Motor neuron (in vitro differentiated cells): ENCODE data around the gene KCND3. TPM values are rescaled to one million over a fixed set of nuclear protein-coding genes. Genes with fewer than 3 reads are reported as not detected.
"Not testable (repeated sequence)": the region's sequence is repeated elsewhere in the genome, so short reads cannot be mapped to it uniquely, and the experiment has no call there.

ENCODE experiments used
- ATAC-seq, 8 experiments: fragments of 200-7000 bp; cut with Tn5 transposase; replicated peaks in 6 of 8; 2 replicates each; pipeline ENCODE4 v1.8.0; 2021; ENCODE audit warnings: mild to moderate bottlenecking in 8 of 8, moderate library complexity in 8 of 8
- H3K27ac ChIP-seq, 2 donors: fragments of 250-450 bp; sonication (Bioruptor Pico); 2 replicates each; pipeline ENCODE4 v1.9.0; 2021; ENCODE audit warnings: antibody characterized with exemption in 2 of 2, mild to moderate bottlenecking in 2 of 2, moderate library complexity in 1 of 2
- H3K4me1 ChIP-seq, 2 donors: fragments of 250-450 bp; sonication (Bioruptor Pico); replicated peaks in 1 of 2; 2 replicates each; pipeline ENCODE4 v1.6.1; 2021; ENCODE audit warnings: antibody characterized with exemption in 2 of 2, mild to moderate bottlenecking in 2 of 2, moderate library complexity in 1 of 2
- H3K4me3 ChIP-seq, 5 donors: fragments of 250-450 bp; sonication (Bioruptor Pico); 2 replicates each; pipeline ENCODE4 v1.9.0; 2021; ENCODE audit warnings: antibody characterized with exemption in 5 of 5, mild to moderate bottlenecking in 5 of 5, moderate library complexity in 4 of 5
- WGBS, 10 experiments: fragments of 450-650 bp; shearing (Covaris generic); methylation state at CpG; one replicate each; pipeline ENCODE4 v1.0.0; 2022; 5-methylcytosine and 5-hydroxymethylcytosine counted together
- in situ Hi-C, 9 experiments: fragments of 400-800 bp; cut with MboI; loops; one replicate each; pipeline ENCODE4 v1.15.0; 2021; ENCODE audit warnings: low sequenced_read_pairs in 9 of 9, low pct_unique_long_range_greater_than_20kb in 2 of 9; ENCODE audit not compliant: unreplicated experiment in 9 of 9
- total RNA-seq, 8 experiments: library from RNA; unstranded; fragments of 300-600 nt; gene quantifications; 2 replicates each; pipeline versions ENCODE4 v1.2.3 to v1.2.4, GENCODE V29; 2022

Gene KCND3
- total RNA-seq, 8 experiments from 2014 or later = 1.3 to 31.5 (median 2.6) TPM

GRCh38 chr1:111746614-111746999 lies 242.9 kb downstream of the KCND3 start:
- no peak for ATAC-seq
- in situ Hi-C loops = loop anchor here in 2 of 9 experiments (25.0 kb wide), 2 partner anchors 234 to 259 kb away; partner anchors contain the start of genes ADORA3 (in 1 of the 2) and TMIGD3 (in 1 of the 2)
- H3K4me3 ChIP-seq = no peak overlapping the region
- no peak overlapping the region for H3K27ac ChIP-seq
- 20 to 100% (median 89%) methylated on average over 1 to 2 of the region's 2 CpGs; no CpG with 5 or more reads in 4 of the 10 experiments for WGBS, 10 experiments
- peaks cover 35 to 36% of the 10 kb centered on the region in 2 donors for H3K4me1 ChIP-seq

DNA sequence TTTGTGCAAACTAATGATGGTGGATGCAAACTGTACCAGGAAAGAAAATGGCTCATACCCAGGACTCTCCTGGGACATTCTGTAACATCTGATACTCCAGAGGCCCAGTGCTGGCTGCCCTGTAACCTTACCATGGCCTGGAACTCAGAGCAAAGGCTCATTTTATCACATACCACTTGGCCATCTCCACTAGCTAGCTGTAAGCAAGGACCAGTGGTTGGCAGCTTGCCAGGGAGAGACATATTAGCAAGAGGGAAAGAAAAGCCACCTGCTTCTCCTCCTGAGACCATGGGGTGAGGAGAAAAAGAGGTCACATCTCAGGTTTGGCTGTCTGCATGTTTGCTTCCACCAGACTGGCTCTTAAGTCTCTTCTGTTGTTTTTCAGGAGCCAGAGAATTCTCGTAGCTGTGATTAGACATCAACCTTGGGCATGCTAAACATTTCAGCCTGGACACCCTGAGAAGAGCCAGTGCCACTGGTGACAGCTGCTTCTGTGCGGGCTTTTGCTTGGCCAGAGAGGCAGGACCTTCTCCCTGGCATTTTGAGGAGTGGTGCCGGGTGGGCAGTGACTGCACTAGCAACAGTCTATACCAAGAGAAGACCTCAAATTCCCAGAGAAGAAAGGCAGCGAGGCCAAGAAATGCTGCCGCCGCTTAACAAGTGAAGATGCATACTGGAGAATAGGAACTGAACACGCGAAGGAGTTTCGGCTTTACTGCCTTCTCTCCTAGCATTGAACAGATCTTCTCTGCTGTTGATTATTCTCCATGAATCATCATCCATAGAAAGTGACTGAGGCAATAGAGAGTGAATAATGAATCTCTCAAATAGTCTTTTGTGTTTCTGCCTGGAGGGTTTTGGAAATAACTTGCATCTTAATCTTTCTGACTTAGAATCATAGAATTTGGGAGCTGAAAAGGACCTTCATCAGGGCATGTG lies 243.5 kb downstream of the KCND3 start:
- peak in 1 of 8 experiments; percentile 49 for ATAC-seq
- in situ Hi-C loops = loop anchor here in 2 of 9 experiments (25.0 kb wide), 2 partner anchors 234 to 259 kb away; partner anchors contain the start of genes ADORA3 (in 1 of the 2) and TMIGD3 (in 1 of the 2)
- Histone ChIP-seq H3K4me1 (peaks cover 35 to 41% of the 10 kb centered on the region in 2 donors), H3K27ac (no peak overlapping the region), H3K4me3 (no peak overlapping the region)
- 74 to 90% (median 84%) methylated on average over 2 to 9 of the region's 9 CpGs; no CpG with 5 or more reads in 1 of the 10 experiments for WGBS, 10 experiments

DNA sequence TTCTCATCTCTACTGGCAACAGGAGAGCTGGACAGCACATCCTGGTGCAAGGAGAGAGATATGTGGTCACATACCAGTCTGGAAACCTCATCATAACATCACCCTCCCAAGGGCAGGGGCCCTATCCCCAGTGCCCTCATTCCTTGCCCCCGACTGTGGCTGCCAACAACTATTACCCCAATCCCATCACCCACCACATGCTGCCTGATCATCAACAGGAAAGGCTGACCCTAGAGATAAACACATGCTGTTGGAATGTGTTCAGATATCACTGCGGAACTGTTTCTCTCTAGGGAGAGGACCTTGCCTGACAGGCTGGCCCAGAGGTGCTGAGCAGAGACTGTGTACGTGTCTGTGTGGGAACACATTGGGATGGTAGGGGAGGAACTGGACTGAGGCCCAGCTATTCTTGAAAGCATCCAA lies 245.8 kb downstream of the KCND3 start:
- 0 to 100% (median 94%) methylated on average over 1 to 2 of the region's 3 CpGs; no CpG with 5 or more reads in 3 of the 10 experiments for WGBS, 10 experiments
- in situ Hi-C loops = loop anchor here in 2 of 9 experiments (25.0 kb wide), 2 partner anchors 231 to 256 kb away; partner anchors contain the start of genes ADORA3 (in 1 of the 2) and TMIGD3 (in 1 of the 2)

DNA sequence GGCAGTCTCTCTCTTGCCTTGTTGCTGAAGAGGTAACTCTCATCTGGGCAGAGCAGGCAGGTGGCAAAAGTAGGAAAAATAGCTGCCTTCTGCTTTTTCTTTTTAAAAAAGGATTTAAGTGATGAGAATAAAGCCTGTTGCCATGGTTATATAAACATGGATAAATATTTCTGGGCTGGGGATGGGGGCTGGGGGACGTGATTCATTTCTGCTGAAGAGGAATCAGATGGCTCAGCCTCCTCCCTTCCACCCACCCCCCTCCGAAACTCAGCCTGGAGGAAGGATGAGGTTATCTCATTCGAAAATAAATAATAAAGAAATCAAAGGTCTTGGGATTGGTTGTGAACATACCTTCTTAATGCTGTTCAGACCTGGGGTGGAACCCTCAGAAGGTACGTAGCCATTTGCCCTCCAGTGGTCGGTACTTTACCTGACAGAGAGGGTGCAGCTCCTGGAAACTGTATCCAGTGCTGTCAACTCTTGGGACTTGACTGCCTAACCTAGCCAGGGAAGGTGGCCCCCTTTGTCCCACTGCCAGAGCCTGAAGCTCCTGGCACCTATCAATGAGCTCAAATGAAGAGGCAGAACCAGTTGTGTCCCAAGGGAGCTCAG lies 246.4 kb downstream of the KCND3 start:
- in situ Hi-C loops = loop anchor here in 2 of 9 experiments (25.0 kb wide), 2 partner anchors 231 to 256 kb away; partner anchors contain the start of genes ADORA3 (in 1 of the 2) and TMIGD3 (in 1 of the 2)
- no peak overlapping the region for H3K4me3 ChIP-seq
- peaks cover 10 to 18% of the 10 kb centered on the region in 2 donors for H3K4me1 ChIP-seq
- no peak for ATAC-seq
- no peak overlapping the region for H3K27ac ChIP-seq
- 42 to 93% (median 67%) methylated on average over 2 to 5 of the region's 5 CpGs; no CpG with 5 or more reads in 2 of the 10 experiments for WGBS, 10 experiments

More for the DNA sequence above, 245.8 kb downstream of the KCND3 start:
- peaks cover 14 to 21% of the 10 kb centered on the region in 2 donors for H3K4me1 ChIP-seq
- no peak overlapping the region for H3K27ac ChIP-seq
- no peak for ATAC-seq
- no peak overlapping the region for H3K4me3 ChIP-seq

DNA sequence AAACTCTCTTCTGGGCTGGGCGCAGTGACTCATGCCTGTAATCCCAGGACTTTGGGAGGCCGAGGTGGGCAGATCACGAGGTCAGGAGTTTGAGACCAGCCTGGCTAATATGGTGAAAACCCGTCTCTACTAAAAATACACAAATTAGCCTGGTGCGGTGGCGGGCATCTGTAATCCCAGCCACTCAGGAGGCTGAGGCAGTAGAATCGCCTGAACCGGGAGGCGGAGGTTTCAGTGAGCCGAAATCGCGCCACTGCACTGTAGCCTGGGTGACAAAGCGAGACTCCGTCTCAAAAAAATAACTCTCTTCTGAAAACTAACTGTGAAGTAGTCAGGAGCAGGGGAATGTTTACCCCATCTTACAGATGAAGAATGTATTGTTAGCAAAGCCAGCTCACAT lies 247.2 kb downstream of the KCND3 start:
- not testable (repeated sequence) for H3K4me3 ChIP-seq, ATAC-seq, H3K27ac ChIP-seq
- in situ Hi-C loops = loop anchor here in 2 of 9 experiments (25.0 kb wide), 2 partner anchors 230 to 255 kb away; partner anchors contain the start of genes ADORA3 (in 1 of the 2) and TMIGD3 (in 1 of the 2)
- peaks cover 10 to 18% of the 10 kb centered on the region in 2 donors for H3K4me1 ChIP-seq
- WGBS, 10 experiments = 80 to 100% (median 95%) methylated on average over 1 to 14 of the region's 14 CpGs; no CpG with 5 or more reads in 1 of the 10 experiments

GRCh38 chr1:111739925-111740765 lies 249.3 kb downstream of the KCND3 start:
- WGBS, 10 experiments = 0 to 10% (median 4%) methylated on average over 1 to 18 of the region's 63 CpGs; no CpG with 5 or more reads in 3 of the 10 experiments
- Histone ChIP-seq H3K4me3 (peak overlapping the region; percentile 46 to 53 (median 46)), H3K27ac (peak overlapping the region; percentile 78 to 84), H3K4me1 (peaks cover 27 to 29% of the 10 kb centered on the region in 2 donors)
- peak; percentile 17 to 49 (median 37) for ATAC-seq
- in situ Hi-C loops = loop anchor here in 2 of 9 experiments (25.0 kb wide), 2 partner anchors 228 to 253 kb away; partner anchors contain the start of genes ADORA3 (in 1 of the 2) and TMIGD3 (in 1 of the 2)

DNA sequence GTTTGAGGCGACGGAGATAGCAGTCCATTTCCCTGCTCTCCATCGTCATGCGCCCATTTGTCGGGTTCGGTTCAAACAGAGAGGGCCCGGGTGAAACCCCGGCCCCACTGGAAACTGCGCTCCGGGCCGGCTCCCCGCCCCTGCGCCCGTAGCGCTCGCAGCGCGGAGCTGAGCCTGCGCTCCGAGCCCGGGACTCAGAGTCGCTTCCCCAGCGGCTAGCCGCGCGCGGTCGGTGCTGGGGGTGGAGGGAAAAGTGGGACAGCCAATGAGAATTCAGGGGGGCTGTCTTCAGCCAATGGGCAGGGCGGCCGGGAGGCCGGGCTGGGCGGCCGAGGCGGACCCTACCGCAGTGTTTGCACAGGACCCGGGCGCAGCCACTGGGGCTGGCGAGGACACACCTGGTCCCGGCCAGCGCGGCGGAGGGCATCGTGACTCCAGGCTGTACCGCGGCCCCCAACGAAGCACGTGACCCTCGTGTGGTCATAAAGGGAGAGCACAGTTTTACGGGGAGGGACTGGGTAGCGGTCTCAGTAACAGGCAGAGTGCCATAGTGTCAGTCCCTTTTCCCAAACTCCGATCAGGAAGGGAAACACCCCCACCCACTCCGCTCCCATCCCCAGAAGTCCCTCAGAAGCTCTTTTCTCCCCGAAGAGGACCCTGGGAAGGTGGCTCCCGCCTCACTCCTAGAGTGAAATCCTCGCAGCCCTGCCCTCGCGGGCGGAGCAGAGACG lies 250.1 kb downstream of the KCND3 start, which contains the start of gene INKA2:
INKA2 (minus strand) TSS at position 202 of the 731 bp plus-strand sequence; CDS start at position 49, 153 bp downstream.
- in situ Hi-C loops = loop anchor here in 2 of 9 experiments (25.0 kb wide), 2 partner anchors 227 to 252 kb away; partner anchors contain the start of genes ADORA3 (in 1 of the 2) and TMIGD3 (in 1 of the 2)
- Histone ChIP-seq H3K27ac (peak within 1 kb of the TSS; percentile 78 to 84), H3K4me3 (peak within 1 kb of the TSS; percentile 46 to 53 (median 46)), H3K4me1 (peaks cover 27 to 29% of the 10 kb centered on the region in 2 donors)
- peak; percentile 75 to 91 (median 87) for ATAC-seq
- 0 to 1% (median 0%) methylated on average over 1 to 38 of the region's 59 CpGs; no CpG with 5 or more reads in 3 of the 10 experiments for WGBS, 10 experiments

DNA sequence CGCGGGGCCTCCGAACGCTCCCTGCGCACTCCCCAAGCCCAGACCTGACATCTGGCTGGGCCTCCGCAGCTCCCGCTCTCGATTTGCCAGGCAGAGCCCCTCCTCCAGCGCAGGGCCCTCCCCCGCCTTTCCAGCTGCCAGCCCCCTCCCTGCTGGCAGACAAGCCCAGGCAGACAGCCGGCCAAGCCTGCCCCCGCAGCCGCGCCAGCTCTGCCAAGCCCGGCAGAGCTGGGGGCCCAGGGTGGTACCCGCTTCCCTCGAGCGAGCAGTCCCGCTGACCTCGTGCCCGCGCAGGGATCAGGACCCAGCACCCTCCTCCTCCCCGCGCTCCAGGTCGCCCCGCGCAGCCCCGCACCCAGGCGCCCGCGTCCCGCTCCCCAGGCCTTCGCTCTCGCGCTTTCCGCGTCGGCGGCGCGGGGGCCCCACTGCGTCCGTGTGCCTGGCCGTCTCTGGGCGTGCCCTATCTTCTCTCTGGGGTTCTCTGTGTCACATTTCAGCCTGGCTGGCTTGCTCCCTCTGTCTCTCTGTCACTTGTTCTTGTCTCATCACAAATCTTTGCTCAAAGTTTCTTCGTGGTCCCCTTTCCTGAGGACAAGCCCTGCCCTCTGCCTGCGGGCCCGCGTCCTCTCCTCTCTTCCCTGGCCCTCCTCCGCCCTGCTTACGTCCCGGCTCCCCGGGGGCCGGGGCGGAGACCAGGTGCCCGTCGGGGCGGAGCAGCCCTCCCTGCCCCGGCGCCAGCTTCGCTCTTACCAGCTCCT lies 250.9 kb downstream of the KCND3 start:
- 0 to 1% (median 0%) methylated on average over 1 to 27 of the region's 61 CpGs; no CpG with 5 or more reads in 4 of the 10 experiments for WGBS, 10 experiments
- Histone ChIP-seq H3K27ac (peak overlapping the region; percentile 21 to 78), H3K4me1 (peaks cover 32 to 33% of the 10 kb centered on the region in 2 donors), H3K4me3 (peak overlapping the region; percentile 46 to 53 (median 46))
- ATAC-seq = peak; percentile 15 to 67 (median 28)
- in situ Hi-C loops = loop anchor here in 2 of 9 experiments (25.0 kb wide), 2 partner anchors 226 to 251 kb away; partner anchors contain the start of genes ADORA3 (in 1 of the 2) and TMIGD3 (in 1 of the 2)

DNA sequence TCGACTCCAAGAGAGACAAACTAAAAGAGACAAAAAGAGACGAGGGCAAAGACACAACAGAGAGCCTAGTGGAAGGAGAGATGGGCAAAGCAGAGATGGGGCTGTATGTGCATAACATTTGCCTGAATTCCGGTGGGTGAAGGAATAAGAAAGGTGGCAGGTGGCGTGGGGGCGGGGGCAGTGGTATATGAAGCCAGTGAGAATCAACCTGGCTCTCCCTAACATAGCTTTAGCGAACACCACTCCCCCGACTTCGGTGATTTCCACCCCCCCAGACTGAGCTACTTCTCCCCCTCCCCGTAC lies 251.4 kb downstream of the KCND3 start:
- no peak for ATAC-seq
- peaks cover 37 to 38% of the 10 kb centered on the region in 2 donors for H3K4me1 ChIP-seq
- in situ Hi-C loops = loop anchor here in 2 of 9 experiments (25.0 kb wide), 2 partner anchors 226 to 251 kb away; partner anchors contain the start of genes ADORA3 (in 1 of the 2) and TMIGD3 (in 1 of the 2)
- no peak overlapping the region for H3K27ac ChIP-seq
- 5 to 67% (median 16%) methylated on average over 1 to 8 of the region's 9 CpGs; no CpG with 5 or more reads in 2 of the 10 experiments for WGBS, 10 experiments
- H3K4me3 ChIP-seq = peak overlapping the region; percentile 46 to 53 (median 46)
